ENCODE results near the gene TSPAN9. TPM values are rescaled to one million over a fixed set of nuclear protein-coding genes. Genes with fewer than 3 reads are reported as not detected.
A peak's percentile ranks its signal among the peaks of the same experiment; 100 is the strongest.
"Not testable (repeated sequence)": the region's sequence is repeated elsewhere in the genome, so short reads cannot be mapped to it uniquely, and the experiment has no call there.

Gene TSPAN9
- total RNA-seq, 1 donor = 3.5 TPM

- H3K4me3 ChIP-seq (ENCODE audit: low read length) = no peak overlapping the region
- no peaks in the 10 kb centered on the region for H3K27me3 ChIP-seq (ENCODE audit: insufficient read depth, low read length)
- H3K9me3 ChIP-seq (ENCODE audit: low read depth, low read length) = no peaks in the 10 kb centered on the region
- H3K4me1 ChIP-seq (ENCODE audit: insufficient read depth, low read length) = no peaks in the 10 kb centered on the region
These were observed 22.0 kb upstream of the TSPAN9 start for GRCh38 chr12:3055026-3055703.

GRCh38 chr12:3055704-3056467 is 21.3 kb upstream of the TSPAN9 start:
- H3K4me3 ChIP-seq (ENCODE audit: low read length) = no peak overlapping the region
- H3K9me3 ChIP-seq (ENCODE audit: low read depth, low read length) = no peaks in the 10 kb centered on the region
- no peaks in the 10 kb centered on the region for H3K27me3 ChIP-seq (ENCODE audit: insufficient read depth, low read length)

GRCh38 chr12:3061059-3061458 is 16.1 kb upstream of the TSPAN9 start:
- Histone ChIP-seq H3K4me1 (ENCODE audit: insufficient read depth, low read length) (no peaks in the 10 kb centered on the region), H3K9me3 (ENCODE audit: low read depth, low read length) (no peaks in the 10 kb centered on the region), H3K27me3 (ENCODE audit: insufficient read depth, low read length) (peaks cover 3% of the 10 kb centered on the region), H3K4me3 (ENCODE audit: low read length) (no peak overlapping the region)

More at GRCh38 chr12:3055704-3056467, 21.3 kb upstream of the TSPAN9 start:
- H3K4me1 ChIP-seq (ENCODE audit: insufficient read depth, low read length) = no peaks in the 10 kb centered on the region

GRCh38 chr12:3061501-3062215 is 15.5 kb upstream of the TSPAN9 start:
- Histone ChIP-seq H3K4me1 (ENCODE audit: insufficient read depth, low read length) (no peaks in the 10 kb centered on the region), H3K27me3 (ENCODE audit: insufficient read depth, low read length) (peaks cover 3% of the 10 kb centered on the region), H3K4me3 (ENCODE audit: low read length) (no peak overlapping the region), H3K9me3 (ENCODE audit: low read depth, low read length) (no peaks in the 10 kb centered on the region)

GRCh38 chr12:3065300-3065699 is 11.9 kb upstream of the TSPAN9 start:
- H3K4me3 ChIP-seq (ENCODE audit: low read length) = no peak overlapping the region
- H3K4me1 ChIP-seq (ENCODE audit: insufficient read depth, low read length) = no peaks in the 10 kb centered on the region
- peaks cover 3% of the 10 kb centered on the region for H3K27me3 ChIP-seq (ENCODE audit: insufficient read depth, low read length)
- H3K9me3 ChIP-seq (ENCODE audit: low read depth, low read length) = no peaks in the 10 kb centered on the region

- H3K9me3 ChIP-seq (ENCODE audit: low read depth, low read length); H3K27me3 ChIP-seq (ENCODE audit: insufficient read depth, low read length); H3K4me3 ChIP-seq (ENCODE audit: low read length); H3K4me1 ChIP-seq (ENCODE audit: insufficient read depth, low read length): not testable (repeated sequence)
These were observed 11.3 kb upstream of the TSPAN9 start for GRCh38 chr12:3065846-3066245.

- H3K4me3 ChIP-seq (ENCODE audit: low read length) = no peak overlapping the region
- H3K27me3 ChIP-seq (ENCODE audit: insufficient read depth, low read length) = peaks cover 6% of the 10 kb centered on the region
- no peaks in the 10 kb centered on the region for H3K4me1 ChIP-seq (ENCODE audit: insufficient read depth, low read length)
- no peaks in the 10 kb centered on the region for H3K9me3 ChIP-seq (ENCODE audit: low read depth, low read length)
These were observed 7.5 kb upstream of the TSPAN9 start for GRCh38 chr12:3069714-3070113.

- Histone ChIP-seq H3K4me1 (ENCODE audit: insufficient read depth, low read length) (no peaks in the 10 kb centered on the region), H3K9me3 (ENCODE audit: low read depth, low read length) (no peaks in the 10 kb centered on the region), H3K4me3 (ENCODE audit: low read length) (no peak overlapping the region), H3K27me3 (ENCODE audit: insufficient read depth, low read length) (peaks cover 10% of the 10 kb centered on the region)
These were observed 6.1 kb upstream of the TSPAN9 start for GRCh38 chr12:3071107-3071506.

- H3K9me3 ChIP-seq (ENCODE audit: low read depth, low read length) = no peaks in the 10 kb centered on the region
- no peak overlapping the region for H3K4me3 ChIP-seq (ENCODE audit: low read length)
- peaks cover 10% of the 10 kb centered on the region for H3K27me3 ChIP-seq (ENCODE audit: insufficient read depth, low read length)
- peaks cover 5% of the 10 kb centered on the region for H3K4me1 ChIP-seq (ENCODE audit: insufficient read depth, low read length)
These were observed 5.5 kb upstream of the TSPAN9 start for GRCh38 chr12:3071710-3072109.

- peaks cover 12% of the 10 kb centered on the region for H3K4me1 ChIP-seq (ENCODE audit: insufficient read depth, low read length)
- no peaks in the 10 kb centered on the region for H3K9me3 ChIP-seq (ENCODE audit: low read depth, low read length)
- H3K27me3 ChIP-seq (ENCODE audit: insufficient read depth, low read length) = peaks cover 21% of the 10 kb centered on the region
- no peak overlapping the region for H3K4me3 ChIP-seq (ENCODE audit: low read length)
These were observed 3.5 kb upstream of the TSPAN9 start for GRCh38 chr12:3073438-3074250.

- Histone ChIP-seq H3K27me3 (ENCODE audit: insufficient read depth, low read length) (peaks cover 21% of the 10 kb centered on the region), H3K4me3 (ENCODE audit: low read length) (no peak overlapping the region), H3K4me1 (ENCODE audit: insufficient read depth, low read length) (peaks cover 12% of the 10 kb centered on the region), H3K9me3 (ENCODE audit: low read depth, low read length) (no peaks in the 10 kb centered on the region)
These were observed 1.9 kb upstream of the TSPAN9 start for GRCh38 chr12:3075315-3075714.

- peaks cover 12% of the 10 kb centered on the region for H3K4me1 ChIP-seq (ENCODE audit: insufficient read depth, low read length)
- peaks cover 21% of the 10 kb centered on the region for H3K27me3 ChIP-seq (ENCODE audit: insufficient read depth, low read length)
- peak overlapping the region; percentile 24 for H3K4me3 ChIP-seq (ENCODE audit: low read length)
- H3K9me3 ChIP-seq (ENCODE audit: low read depth, low read length) = no peaks in the 10 kb centered on the region
These were observed 448 bp downstream of the TSPAN9 start for GRCh38 chr12:3077572-3078081.

- peaks cover 21% of the 10 kb centered on the region for H3K27me3 ChIP-seq (ENCODE audit: insufficient read depth, low read length)
- H3K9me3 ChIP-seq (ENCODE audit: low read depth, low read length) = no peaks in the 10 kb centered on the region
- H3K4me3 ChIP-seq (ENCODE audit: low read length) = no peak overlapping the region
- peaks cover 12% of the 10 kb centered on the region for H3K4me1 ChIP-seq (ENCODE audit: insufficient read depth, low read length)
These were observed 1.1 kb downstream of the TSPAN9 start for GRCh38 chr12:3078086-3078820.

GRCh38 chr12:3081091-3081490 is 3.9 kb downstream of the TSPAN9 start:
- no peak overlapping the region for H3K4me3 ChIP-seq (ENCODE audit: low read length)
- no peaks in the 10 kb centered on the region for H3K9me3 ChIP-seq (ENCODE audit: low read depth, low read length)
- H3K27me3 ChIP-seq (ENCODE audit: insufficient read depth, low read length) = peaks cover 11% of the 10 kb centered on the region
- peaks cover 12% of the 10 kb centered on the region for H3K4me1 ChIP-seq (ENCODE audit: insufficient read depth, low read length)
